HepG2 (cell line): ENCODE results near the gene ADAMTS17. TPM values are rescaled to one million over a fixed set of nuclear protein-coding genes. Genes with fewer than 3 reads are reported as not detected.

Source experiments
- ATAC-seq: fragments of 200-7000 bp; cut with Tn5 transposase; 3 replicates; pipeline ENCODE4 v1.9.1; 2020; ENCODE audit warnings: mild to moderate bottlenecking, moderate library complexity
- BruUV-seq: library from RNA; stranded (reverse); fragments of 400-500 nt; replicated peaks from 2 replicates; lab custom pipeline; 2021; lab: Mats Ljungman, UMichigan
- CTCF ChIA-PET: fragments of 300-600 bp; formaldehyde crosslinking; extraction: SDS; loops from one replicate; lab custom pipeline; 2021; ENCODE audit warnings: low total read pairs, inconsistent platforms, low intra/inter-chr PET ratio; lab: Yijun Ruan, JAX
- POLR2A ChIA-PET: fragments of 350-600 bp; sonication (Branson Sonifier 250); formaldehyde crosslinking; loops from one replicate; lab custom pipeline; 2020; ENCODE audit warnings: antibody characterized with exemption, inconsistent platforms; lab: Yijun Ruan, JAX
- DNase-seq: peaks from one replicate; pipeline ENCODE4 v3.0.0-alpha.2; 2015; ENCODE audit warnings: low spot score
- FAIRE-seq: peaks from 3 replicates; lab custom pipeline; 2011; peaks lifted over from hg19 to GRCh38; lab: Jason Lieb, UNC
- H2AFZ ChIP-seq: one replicate; pipeline ENCODE4 v1.6.1; 2011; ENCODE audit warnings: low read length, inconsistent platforms
- H3K27ac ChIP-seq: fragments of 300-600 bp; 3 replicates; pipeline ENCODE4 v1.8.0; 2011; ENCODE audit warnings: mixed run types, mild to moderate bottlenecking, mixed read lengths, low read length, inconsistent platforms; ENCODE audit not compliant: insufficient read depth; ENCODE audit errors: extremely low read length
- H3K27me3 ChIP-seq, 2 experiments: fragments of 200-600 bp in 1 of 2; 2 replicates in 1 of 2; 3 replicates in 1 of 2; pipeline versions ENCODE4 v1.6.0 to v1.8.0; 2011; ENCODE audit warnings: low read length in 2 of 2, mild to moderate bottlenecking in 2 of 2, moderate library complexity in 2 of 2, inconsistent platforms in 1 of 2; ENCODE audit not compliant: insufficient read depth in 2 of 2, control insufficient read depth in 1 of 2
- H3K36me3 ChIP-seq, 2 experiments: fragments of 200-600 bp in 1 of 2; replicated peaks in 1 of 2; 2 replicates in 1 of 2; 3 replicates in 1 of 2; pipeline versions ENCODE4 v1.5.1 to v1.8.0; 2011; ENCODE audit warnings: low read length in 2 of 2, inconsistent platforms in 1 of 2; ENCODE audit not compliant: insufficient read depth in 2 of 2, control insufficient read depth in 1 of 2
- H3K4me1 ChIP-seq: 2 replicates; pipeline ENCODE4 v1.5.1; 2012; ENCODE audit warnings: low read length, inconsistent platforms; ENCODE audit not compliant: insufficient read depth
- H3K4me2 ChIP-seq: 2 replicates; pipeline ENCODE4 v1.6.0; 2011; ENCODE audit warnings: low read depth, low read length, inconsistent platforms
- H3K4me3 ChIP-seq, 3 experiments: fragments of 200-600 bp in 1 of 3; sonication (generic), shearing (Covaris generic) in 1 of 3; replicated peaks in 1 of 3; 2 replicates each; pipeline ENCODE4 v1.5.1; 2011 to 2016; ENCODE audit warnings: low read length in 3 of 3, inconsistent platforms in 2 of 3, low read depth in 2 of 3, mild to moderate bottlenecking in 2 of 3, control low read depth in 1 of 3, mixed read lengths in 1 of 3; ENCODE audit not compliant: insufficient read depth in 1 of 3
- H3K79me2 ChIP-seq: one replicate; pipeline ENCODE4 v1.6.1; 2011; ENCODE audit warnings: low read length, inconsistent platforms; ENCODE audit not compliant: insufficient read depth
- H3K9ac ChIP-seq: 2 replicates; pipeline ENCODE4 v1.6.0; 2011; ENCODE audit warnings: mild to moderate bottlenecking, low read depth, low read length, inconsistent platforms; ENCODE audit not compliant: insufficient read depth
- H3K9me3 ChIP-seq: 2 replicates; pipeline ENCODE4 v1.5.1; 2012; ENCODE audit warnings: mild to moderate bottlenecking, low read length
- H4K20me1 ChIP-seq: 2 replicates; pipeline ENCODE4 v1.6.0; 2011; ENCODE audit warnings: inconsistent platforms, mild to moderate bottlenecking, low read length, moderate library complexity; ENCODE audit not compliant: insufficient read depth
- ASH2L ChIP-seq: fragments of 300-600, 200-600 bp; sonication (generic); IDR thresholded peaks from 2 replicates; pipeline ENCODE4 v1.7.0; 2017; ENCODE audit warnings: low read depth, mild to moderate bottlenecking, moderate library complexity, mixed read lengths, low read length; ENCODE audit not compliant: insufficient read length
- BORCS8-MEF2B ChIP-seq: sonication (generic); formaldehyde crosslinking; IDR thresholded peaks from 2 replicates; pipeline ENCODE4 v1.8.0; 2022; ENCODE audit warnings: mild to moderate bottlenecking, missing genetic modification reagents
- GABPA ChIP-seq, 2 experiments: IDR thresholded peaks; 2 replicates each; pipeline ENCODE4 v1.6.1; 2011 to 2016; ENCODE audit warnings: low read depth in 2 of 2, low read length in 1 of 2, missing biosample characterization in 1 of 2, missing genetic modification characterization in 1 of 2
- JUN ChIP-seq: sonication (generic); formaldehyde crosslinking; IDR thresholded peaks from 2 replicates; pipeline ENCODE4 v1.4.0; 2020; ENCODE audit warnings: mild to moderate bottlenecking, missing genetic modification reagents
- KMT2B ChIP-seq: IDR thresholded peaks from 2 replicates; pipeline ENCODE4 v1.6.1; 2016; ENCODE audit warnings: missing genetic modification reagents, missing compliant biosample characterization
- NKX3-1 ChIP-seq: sonication (generic); formaldehyde crosslinking; IDR thresholded peaks from 2 replicates; pipeline ENCODE4 v1.5.0; 2020; ENCODE audit warnings: missing genetic modification reagents
- NONO ChIP-seq, 2 experiments: fragments of 450-650 bp in 1 of 2; sonication (generic) in 1 of 2; formaldehyde crosslinking in 1 of 2; IDR thresholded peaks in 1 of 2; conservative IDR thresholded peaks in 1 of 2; 2 replicates each; pipeline versions ENCODE4 v1.6.1 to v1.8.0; 2017 to 2022; ENCODE audit warnings: mild to moderate bottlenecking in 1 of 2, missing genetic modification reagents in 1 of 2, moderate library complexity in 1 of 2
- PLRG1 ChIP-seq: fragments of 450-650 bp; conservative IDR thresholded peaks from 2 replicates; pipeline ENCODE4 v1.6.1; 2016
- RAD21 ChIP-seq: fragments of 450-650 bp; formaldehyde crosslinking; IDR thresholded peaks from 2 replicates; pipeline ENCODE4 v1.5.0; 2020; ENCODE audit warnings: mild to moderate bottlenecking
- TBP ChIP-seq: sonication (generic); formaldehyde crosslinking; IDR thresholded peaks from 2 replicates; pipeline ENCODE4 v1.5.0; 2020; ENCODE audit warnings: missing genetic modification reagents
- TEAD2 ChIP-seq: sonication (generic); formaldehyde crosslinking; IDR thresholded peaks from 2 replicates; pipeline ENCODE4 v1.9.0; 2021; ENCODE audit warnings: missing genetic modification reagents
- TFE3 ChIP-seq: IDR thresholded peaks from 2 replicates; pipeline ENCODE4 v1.6.1; 2016
- ZNF276 ChIP-seq: sonication (generic); formaldehyde crosslinking; IDR thresholded peaks from 2 replicates; pipeline ENCODE4 v1.4.0; 2020; ENCODE audit warnings: mild to moderate bottlenecking, low read depth, missing genetic modification reagents
- ZNF280B ChIP-seq: sonication (generic); formaldehyde crosslinking; IDR thresholded peaks from 2 replicates; pipeline ENCODE4 v1.5.0; 2020; ENCODE audit warnings: missing genetic modification reagents, mild to moderate bottlenecking, borderline replicate concordance
- ZNF564 ChIP-seq: sonication (generic); formaldehyde crosslinking; IDR thresholded peaks from 2 replicates; pipeline ENCODE4 v1.8.1; 2023; ENCODE audit warnings: mild to moderate bottlenecking, missing genetic modification reagents
- WGBS: methylation state at CpG from one replicate; pipeline ENCODE4 v1.1.6; 2017; ENCODE audit warnings: low lambda C conversion rate; 5-methylcytosine and 5-hydroxymethylcytosine counted together
- in situ Hi-C: cut with HindIII; loops from 2 replicates; pipeline ENCODE4 v1.10.0; 2017; ENCODE audit warnings: low pct_unique_long_range_greater_than_20kb; ENCODE audit not compliant: extremely low pct_ligation_motif_present
- intact Hi-C: fragments of 100-400 bp; cut with micrococcal nuclease; formaldehyde crosslinking; loops from one replicate; pipeline ENCODE4 v1.10.0; 2022; ENCODE audit not compliant: unreplicated experiment
- polyA plus RNA-seq, 8 experiments: library from polyadenylated mRNA; depleted of rRNA in 3 of 8; stranded (reverse) in 7 of 8; unstranded in 1 of 8; fragments of >200 nt; fragmentation: Illumina TruSeq in 4 of 8; extraction: Trizol in 4 of 8; gene quantifications; 2 replicates each; pipeline versions ENCODE4 v1.2.1 to v1.2.3, GENCODE V29; 2011 to 2016; ENCODE audit warnings: low read depth in 4 of 8, missing spikeins in 1 of 8, mixed read lengths in 1 of 8; ENCODE audit not compliant: insufficient read depth in 1 of 8
- total RNA-seq, 5 experiments: library from RNA; depleted of rRNA; stranded (reverse); fragments of >200 nt; fragmentation: Illumina TruSeq; extraction: Trizol; gene quantifications; 2 replicates each; pipeline ENCODE4 v1.2.3, GENCODE V29; 2016; ENCODE audit warnings: low read depth in 1 of 5

ADAMTS17 gene
- total and polyA plus RNA-seq, 2 of the 13 experiments (the other 11 are each of a cell fraction or from before 2014, with no cell fraction given), result 0.02 to 0.04 TPM

DNA sequence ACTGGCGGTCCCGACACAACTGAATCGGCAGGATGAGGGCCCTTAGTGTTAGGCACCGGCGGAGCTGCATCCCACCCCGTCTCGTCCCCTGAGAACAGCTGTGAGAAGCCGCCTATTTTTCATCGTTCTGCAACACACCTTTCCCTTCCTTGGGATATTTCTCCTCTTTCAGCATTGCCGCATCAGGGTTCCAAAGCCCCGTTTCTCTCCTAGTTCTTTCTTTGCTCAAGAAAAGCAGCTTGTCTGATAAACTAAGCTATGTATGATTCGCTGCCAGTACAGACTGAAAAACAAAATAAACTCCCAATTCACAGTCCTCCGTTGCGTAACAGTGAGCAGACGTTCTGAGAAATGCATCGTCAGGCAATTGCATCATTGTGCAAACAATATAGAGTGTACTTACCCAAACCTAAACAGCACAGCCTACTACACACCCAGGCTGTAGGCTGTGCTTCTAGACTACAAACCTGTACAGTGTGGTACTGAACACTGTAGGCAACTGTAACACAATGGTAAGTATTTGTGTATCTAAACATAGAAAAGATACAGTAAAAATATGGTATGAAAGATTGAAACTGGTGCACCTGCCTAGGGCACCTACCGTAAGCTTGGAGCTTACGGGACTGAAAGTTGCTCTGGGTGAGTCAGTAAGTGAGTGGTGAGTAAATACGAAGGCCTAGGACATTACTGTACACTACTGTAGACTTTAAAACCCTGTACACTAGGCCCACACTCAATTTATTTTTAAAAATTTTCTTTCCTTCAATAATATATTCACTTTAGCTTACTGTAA is 8.9 kb upstream of the ADAMTS17 start (continued):
- TF ChIP-seq JUN (CRISPR knock-in tag) (peak; percentile 78), ZNF276 (no peak; the same call in 1 of the 2 replicates), TBP (CRISPR knock-in tag) (no peak; the same call in 1 of the 2 replicates), BORCS8-MEF2B (CRISPR knock-in tag) (no peak)

- FAIRE-seq, result peak; percentile 37
- Histone ChIP-seq H3K27me3 (no peaks in the 10 kb centered on the region; a peak in 2 of 5 replicates), H2AFZ (peak overlapping the region; percentile 36), H3K4me2 (peak overlapping the region; percentile 81), H3K4me1 (peaks cover 19% of the 10 kb centered on the region), H3K4me3 (peak overlapping the region; percentile 51 to 72 (median 53); a peak in 5 of 6 replicates), H4K20me1 (no peaks in the 10 kb centered on the region), H3K27ac (peak overlapping the region; percentile 39), H3K9ac (peak overlapping the region; percentile 38), H3K79me2 (no peaks in the 10 kb centered on the region), H3K36me3 (no peaks in the 10 kb centered on the region), H3K9me3 (no peaks in the 10 kb centered on the region)
- POLR2A ChIA-PET, result interaction anchor here (0.9 to 1.8 kb wide), 3 partner anchors 29 to 252 kb away, joined by 4 to 5 read pairs (median 4); partner anchors contain the start of genes ASB7 and LINS1
- intact Hi-C loops, result loop anchor here (1.0 kb wide), 2 partner anchors 33 to 252 kb away; partner anchors contain the start of genes ASB7 and LINS1
- WGBS, result 25% methylated on average over 39 of the region's 43 CpGs
- peak; percentile 76 for DNase-seq
- ATAC-seq, result peak; percentile 96
- CTCF ChIA-PET, result interaction anchor here (1.2 to 3.0 kb wide), 2 partner anchors 8 to 33 kb away, joined by 3 to 41 read pairs; partner anchors contain the start of gene ADAMTS17
- in situ Hi-C loops, result loop anchor here (10.0 to 25.0 kb wide), 3 partner anchors 255 to 1088 kb away; partner anchors contain the start of genes ASB7, LINS1 and LRRC28
- BruUV-seq, result TSS peak; percentile 39
- TF ChIP-seq NONO (IDR thresholded peaks at IDR 0.05), result no peak
- TF ChIP-seq NONO (CRISPR knock-in tag; conservative IDR thresholded peaks at IDR 0.05), result peak; percentile 8; the same call in 1 of the 2 replicates
- TF ChIP-seq NKX3-1 (CRISPR knock-in tag), result 0 out of 2 replicates have a peak, but pooled peaks have one; percentile 16
- TF ChIP-seq ASH2L, result peak; percentile 43
- no peak for TF ChIP-seq GABPA (IDR thresholded peaks at IDR 0.05; ENCODE audit: low read depth, low read length)
- peak; percentile 33; the same call in 1 of the 2 replicates for TF ChIP-seq GABPA (CRISPR knock-in tag; IDR thresholded peaks at IDR 0.05; ENCODE audit: low read depth)
- TF ChIP-seq KMT2B (CRISPR knock-in tag), result no peak
- peak; percentile 62 for TF ChIP-seq RAD21
- TF ChIP-seq PLRG1, result no peak
- TF ChIP-seq ZNF564 (CRISPR knock-in tag), result no peak
- TF ChIP-seq ZNF280B, result peak; percentile 59; the same call in 1 of the 2 replicates
- peak; percentile 19; the same call in 1 of the 2 replicates for TF ChIP-seq TFE3 (CRISPR knock-in tag)
- no peak for TF ChIP-seq TEAD2 (CRISPR knock-in tag)
These were observed 8.1 kb upstream of the ADAMTS17 start for GRCh38 chr15:100349696-100350433.
